OCI-LY1 (cell line): ENCODE measurements around the gene SFMBT2.

Experiments
- CTCF ChIP-seq: fragments of 200-600 bp; sonication (generic), shearing (Covaris generic); IDR thresholded peaks from 2 replicates; pipeline ENCODE4 v1.5.1; 2017; ENCODE audit warnings: mild to moderate bottlenecking, antibody characterized with exemption, low read length, moderate library complexity, mixed read lengths
- EZH2 ChIP-seq: fragments of 200-600 bp; sonication (generic), shearing (Covaris generic); IDR thresholded peaks from 2 replicates; pipeline ENCODE4 v1.8.0; 2017; ENCODE audit warnings: borderline replicate concordance, mixed run types, mild to moderate bottlenecking, antibody characterized with exemption, low read length, moderate library complexity, mixed read lengths

- TF ChIP-seq CTCF, result no peak
- TF ChIP-seq EZH2, result no peak
Measured at GRCh38 chr10:7119325-7120015, 291.4 kb downstream of the SFMBT2 start.
